HG03342 (cell line): ENCODE measurements around the gene EVA1B.
A peak's percentile ranks its signal among the peaks of the same experiment; 100 is the strongest.

Experiments
- ATAC-seq: cut with Tn5 transposase; IDR thresholded peaks from one replicate; pipeline ENCODE4 v1.9.1; 2021; ENCODE audit warnings: mild to moderate bottlenecking, moderate library complexity; ENCODE audit not compliant: unreplicated experiment

Gene EVA1B, protein sequence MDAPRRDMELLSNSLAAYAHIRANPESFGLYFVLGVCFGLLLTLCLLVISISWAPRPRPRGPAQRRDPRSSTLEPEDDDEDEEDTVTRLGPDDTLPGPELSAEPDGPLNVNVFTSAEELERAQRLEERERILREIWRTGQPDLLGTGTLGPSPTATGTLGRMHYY

GRCh38 chr1:36323636-36324352 is at the start of gene EVA1B:
EVA1B (minus strand) TSS chr1:36323645; CDS start chr1:36323037, 608 bp downstream.
- no peak for ATAC-seq

GRCh38 chr1:36372617-36373016 is 49.2 kb upstream of the EVA1B start:
- ATAC-seq: no peak

DNA sequence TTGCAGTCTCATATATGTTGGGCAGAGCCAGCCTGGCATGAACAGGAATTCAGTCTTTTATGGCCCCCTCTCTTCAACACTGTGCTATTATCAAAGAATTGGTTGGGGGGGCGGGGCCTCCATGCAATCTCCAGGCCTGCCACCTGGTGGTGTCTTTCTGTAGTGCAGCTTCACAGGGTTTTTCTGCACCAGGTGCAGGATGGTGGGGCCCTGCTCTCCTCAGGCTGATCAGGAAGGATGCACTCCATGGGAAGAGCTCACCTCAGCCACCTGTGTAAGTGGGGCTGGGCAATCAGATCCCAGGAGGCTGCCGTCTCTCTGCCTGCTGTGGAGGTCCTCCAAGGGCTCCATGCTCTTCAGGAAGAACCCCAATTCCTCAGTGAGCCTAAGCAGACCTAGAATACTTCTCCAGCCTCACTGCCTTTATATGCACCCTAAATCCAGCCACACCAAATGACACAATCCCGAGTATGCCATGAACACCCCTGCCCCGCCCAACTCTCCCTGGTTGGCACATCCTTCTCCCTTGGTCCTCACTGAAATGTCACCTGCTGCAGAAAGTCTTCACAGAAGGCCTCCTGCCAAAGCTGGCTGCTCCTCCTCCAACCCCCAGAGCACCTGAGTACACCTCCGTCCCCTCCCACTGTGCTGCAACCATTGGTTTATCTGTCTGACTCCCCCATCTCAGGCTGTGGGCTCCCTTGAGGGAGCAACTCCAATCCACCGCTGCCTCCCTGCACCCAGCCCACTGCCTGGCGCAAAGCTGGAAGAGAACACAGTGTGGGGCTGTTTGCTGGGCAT is 45.8 kb upstream of the EVA1B start:
- no peak for ATAC-seq

- ATAC-seq: no peak
These were observed 44.4 kb upstream of the EVA1B start for GRCh38 chr1:36367798-36368197.

GRCh38 chr1:36367066-36367465 is 43.6 kb upstream of the EVA1B start:
- ATAC-seq: no peak

DNA sequence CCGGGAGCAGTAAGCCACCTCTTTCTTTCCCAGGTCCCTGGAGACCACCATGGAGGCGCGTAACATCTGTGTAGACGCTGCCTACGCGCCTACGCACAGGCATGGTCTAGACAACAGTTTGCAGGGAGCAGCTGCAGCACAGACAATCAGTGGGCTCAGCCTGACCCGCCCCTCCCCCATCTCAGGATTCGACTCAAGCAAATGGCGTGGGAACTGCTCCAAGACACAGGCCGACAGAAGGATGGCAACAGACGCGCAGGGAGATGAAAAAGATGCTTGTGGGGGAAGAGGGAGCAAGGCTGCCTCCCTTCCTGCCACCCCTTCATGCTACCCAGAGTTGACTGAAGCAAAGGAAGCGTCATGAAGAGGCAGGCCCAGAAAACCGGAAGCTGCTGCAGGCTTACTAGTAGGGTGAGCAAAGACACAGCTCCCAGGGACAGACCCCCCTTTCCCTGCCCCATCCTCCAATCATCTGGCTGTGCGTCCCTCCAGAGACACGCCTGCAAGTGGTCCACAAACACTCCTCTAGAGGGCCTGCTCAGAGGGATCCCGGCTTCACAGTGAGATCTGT is 42.7 kb upstream of the EVA1B start:
- no peak for ATAC-seq

DNA sequence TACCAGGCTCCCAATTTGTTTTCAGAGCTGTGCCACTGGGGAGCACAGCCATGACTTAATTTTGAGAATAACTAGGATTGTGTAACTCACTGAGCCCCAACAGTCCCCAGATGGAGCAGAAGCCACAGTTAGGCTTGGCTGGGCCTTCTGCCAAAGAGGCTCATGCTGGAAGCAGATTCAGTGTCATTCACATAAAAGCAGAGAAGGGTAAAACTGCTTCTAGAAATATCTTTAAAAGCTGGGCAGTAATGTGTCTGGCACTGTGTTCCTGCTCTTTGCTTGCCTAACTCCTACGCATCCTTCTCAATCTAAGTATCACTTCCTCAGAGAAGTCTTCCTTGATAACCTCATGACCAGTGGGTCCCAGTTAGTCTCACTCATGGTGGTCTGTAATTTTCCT is 41.9 kb upstream of the EVA1B start:
- no peak for ATAC-seq

DNA sequence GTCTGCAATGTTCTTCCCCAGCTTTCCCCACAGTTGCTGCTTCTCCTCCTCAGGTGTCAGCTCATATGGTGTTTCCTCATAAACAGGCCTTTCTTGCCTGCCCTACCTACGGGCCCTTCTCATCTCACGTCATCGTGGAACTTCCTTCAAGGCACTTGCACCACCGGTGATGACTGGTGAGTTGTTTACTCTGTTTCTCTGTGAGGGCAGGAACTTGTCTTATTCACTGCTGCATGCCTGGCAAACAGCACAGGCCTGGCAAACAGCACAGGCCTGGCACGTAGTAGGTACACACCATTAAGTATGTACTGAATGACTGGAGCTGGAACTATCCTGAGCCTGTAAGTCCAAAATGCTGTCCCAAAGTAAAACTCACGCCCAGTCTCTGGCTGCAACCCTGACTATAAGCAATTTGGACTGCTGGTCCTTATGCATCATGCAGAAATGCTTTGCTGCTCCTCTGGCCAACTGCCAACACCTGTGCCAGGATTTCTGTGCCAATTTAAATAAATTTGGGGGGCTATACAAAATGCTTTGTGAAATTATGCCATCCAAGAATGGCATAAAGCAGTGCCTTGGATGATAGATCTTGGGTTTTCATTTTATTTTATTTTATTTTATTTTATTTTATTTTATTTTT is 36.6 kb upstream of the EVA1B start:
- no peak for ATAC-seq

DNA sequence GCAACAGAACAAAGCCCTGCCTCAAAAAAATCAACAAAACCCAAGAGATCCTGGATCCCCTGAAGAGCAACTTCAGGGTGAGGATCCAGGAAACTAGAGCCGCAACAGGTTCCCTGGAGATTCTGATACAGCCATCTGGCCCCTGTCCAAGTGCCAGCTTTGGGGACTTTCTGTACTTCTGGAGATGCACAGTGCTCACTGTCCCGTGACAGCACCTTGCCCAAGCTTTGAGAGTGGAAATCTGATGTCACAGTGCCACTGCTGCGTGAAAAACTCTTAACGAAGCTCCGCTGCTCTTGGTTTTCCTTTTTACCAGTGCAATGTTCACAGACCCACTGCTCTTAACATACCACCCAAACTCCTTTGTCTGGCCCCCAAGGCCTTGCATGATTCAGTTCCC is 35.9 kb upstream of the EVA1B start:
- no peak for ATAC-seq

DNA sequence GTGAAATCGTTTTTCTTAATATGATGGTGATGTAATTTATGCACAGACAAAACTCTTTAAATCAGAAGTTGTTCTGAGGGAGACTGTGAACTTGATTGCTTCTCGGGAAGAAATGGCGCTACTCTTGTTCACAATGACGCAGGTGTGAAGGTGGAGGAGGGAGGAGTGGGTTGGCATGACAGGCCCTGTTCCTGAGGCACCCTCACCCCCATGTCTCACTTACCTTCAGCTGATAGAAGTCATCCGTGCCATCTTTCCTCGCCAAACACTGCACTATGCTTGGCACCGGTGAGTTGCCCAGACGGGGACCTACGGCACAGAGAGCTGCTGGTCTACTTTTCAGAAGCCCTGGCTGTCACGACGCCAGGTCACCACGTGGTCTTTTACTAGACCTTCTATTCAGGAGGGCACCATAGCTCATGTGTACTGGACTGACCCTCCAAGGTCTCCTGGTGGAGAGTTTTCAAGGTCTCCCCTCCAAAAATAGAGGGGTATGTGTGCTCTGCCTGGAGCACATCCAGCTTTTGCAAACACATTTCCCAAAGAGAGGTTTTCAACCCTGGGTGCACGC is 35.2 kb upstream of the EVA1B start:
- ATAC-seq: no peak

- no peak for ATAC-seq
These were observed 32.4 kb upstream of the EVA1B start for GRCh38 chr1:36355811-36356210.

DNA sequence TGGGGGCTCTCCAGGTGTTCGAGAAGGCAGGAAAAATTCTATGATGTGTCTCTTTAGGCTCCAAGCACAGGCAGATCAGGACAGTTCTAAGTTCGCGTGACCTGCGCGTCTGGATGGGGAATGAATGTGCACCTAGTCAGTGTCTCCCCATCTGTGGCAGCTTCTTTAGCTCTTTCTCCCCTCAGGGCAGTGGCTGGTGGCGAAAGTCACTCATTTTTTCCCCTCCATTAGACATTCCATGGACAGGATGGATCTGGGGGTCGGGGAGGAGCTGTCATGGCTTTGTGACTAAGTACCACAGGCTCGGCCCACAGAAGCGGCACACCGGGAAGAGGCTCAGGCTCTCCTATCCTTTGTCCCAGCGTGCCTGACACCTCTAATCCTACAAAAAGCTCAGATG is 31.0 kb upstream of the EVA1B start:
- ATAC-seq: no peak

- ATAC-seq: no peak
These were observed 29.7 kb upstream of the EVA1B start for GRCh38 chr1:36352910-36353878.

DNA sequence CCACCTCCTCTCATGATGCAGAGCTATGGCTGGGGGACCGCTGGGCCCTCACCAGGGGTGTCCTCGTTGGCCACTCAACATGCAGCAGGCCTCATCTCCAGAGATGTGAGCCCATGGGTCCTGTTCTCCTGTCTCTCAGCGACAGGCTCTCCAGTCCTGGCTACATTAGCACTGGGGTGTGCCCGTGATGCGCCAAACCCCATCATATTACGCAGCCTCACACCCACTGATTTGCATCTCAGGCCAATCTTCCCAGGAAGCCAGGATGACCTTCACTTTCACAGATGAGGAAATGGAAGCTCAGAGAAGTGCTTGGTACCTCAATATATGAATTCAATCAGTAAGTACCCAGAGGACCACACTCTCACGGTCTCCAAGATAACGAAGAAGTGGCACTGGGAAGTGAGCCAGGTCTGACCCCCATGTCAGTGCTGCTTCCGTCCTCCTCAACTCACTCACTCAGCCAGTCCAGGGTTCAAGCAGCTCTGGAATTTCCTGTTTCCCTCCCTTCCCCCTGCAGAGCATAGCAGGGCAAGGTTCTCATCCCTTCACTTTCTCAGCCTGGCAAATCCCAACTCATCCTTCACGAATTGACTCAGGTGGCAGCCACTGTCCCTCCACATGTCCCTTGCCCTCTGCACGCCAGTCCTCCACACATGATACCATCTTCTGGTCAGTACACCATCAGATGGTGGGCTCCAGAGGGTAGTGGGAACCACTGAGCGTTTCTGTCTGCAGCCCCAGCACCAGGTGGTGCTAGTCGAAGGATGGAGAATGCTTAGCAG is 28.9 kb upstream of the EVA1B start:
- no peak for ATAC-seq

GRCh38 chr1:36351227-36351977 is 28.0 kb upstream of the EVA1B start:
- ATAC-seq: no peak

DNA sequence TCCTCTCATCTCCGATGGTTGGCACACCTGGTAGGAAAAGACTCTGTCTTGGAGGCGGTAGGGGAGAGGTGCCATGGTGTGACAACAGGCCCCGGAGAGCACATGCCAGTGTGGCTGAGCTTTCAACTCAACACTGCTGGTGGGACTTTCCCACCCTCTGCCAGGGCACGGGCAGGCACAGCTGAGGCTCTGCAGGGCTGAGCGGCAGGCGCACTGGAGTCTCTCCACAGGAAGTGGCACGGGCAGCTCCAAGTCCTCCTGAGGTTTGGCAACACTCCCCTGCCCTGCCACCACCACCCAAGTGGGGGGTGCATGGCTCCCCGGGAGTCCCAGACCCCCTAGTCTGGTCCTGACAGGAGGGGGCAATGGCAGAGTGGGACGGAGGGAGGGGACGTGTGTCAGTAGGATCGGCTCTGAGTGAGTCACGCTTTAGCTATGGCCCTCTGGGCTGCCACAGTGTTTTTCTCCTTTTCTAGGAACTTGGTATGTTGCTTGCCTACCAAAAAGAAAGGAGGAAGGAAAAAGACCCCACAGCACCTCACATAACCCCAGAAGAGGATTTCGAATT is 27.3 kb upstream of the EVA1B start:
- ATAC-seq: no peak

DNA sequence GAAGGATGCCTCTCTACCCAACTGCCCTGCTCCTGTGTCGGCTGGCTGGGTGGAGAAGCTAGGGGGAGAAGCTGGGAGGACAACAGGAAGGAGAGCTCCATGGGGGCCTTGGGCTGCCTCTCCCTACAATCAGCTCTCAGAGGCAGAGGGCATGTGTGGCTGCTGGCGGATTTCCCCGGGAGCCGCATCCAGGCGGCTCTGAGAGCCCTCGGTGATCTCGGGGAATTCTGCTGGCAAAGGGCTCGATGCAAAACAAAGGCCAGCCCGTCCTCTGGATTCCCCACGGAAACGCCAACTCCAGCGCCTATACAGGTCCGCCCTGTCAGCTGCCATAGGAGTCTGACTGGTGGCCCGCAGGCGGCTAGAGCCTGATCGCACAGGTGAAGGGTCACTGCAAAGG is 26.4 kb upstream of the EVA1B start:
- ATAC-seq: no peak

- peak; percentile 83 for ATAC-seq
These were observed 25.8 kb upstream of the EVA1B start for GRCh38 chr1:36349241-36349671.
